HS-27A (cell line): ENCODE measurements around the gene OR5M8.

Experiments used
- DNase-seq: peaks from one replicate; pipeline ENCODE4 v3.0.0-alpha.2; 2012; ENCODE audit warnings: low read depth, missing footprints

The OR5M8 gene

DNA sequence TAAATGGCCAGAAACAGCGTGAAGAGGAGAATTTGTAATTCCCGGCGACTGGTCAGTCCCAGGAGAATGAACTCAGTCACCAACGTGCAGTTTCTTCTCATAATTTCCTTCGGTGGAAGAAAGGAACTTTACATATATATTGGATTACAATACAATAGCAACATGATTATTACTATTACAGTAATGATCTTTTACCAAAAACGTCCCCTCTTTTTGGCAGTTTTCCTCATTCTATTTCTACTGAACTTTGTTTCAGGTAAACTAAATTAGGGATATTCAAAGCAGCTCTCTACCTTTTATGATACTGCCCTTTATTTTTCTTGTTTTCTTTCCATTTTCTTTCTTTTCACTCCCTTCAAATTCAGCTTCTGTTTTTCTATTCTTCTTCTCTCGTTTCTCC, at the start of gene OR5M8:
OR5M8 (minus strand) TSS at position 101 of the 400 bp plus-strand sequence; CDS start at position 101, 0 bp downstream.
- no peak for DNase-seq

DNA sequence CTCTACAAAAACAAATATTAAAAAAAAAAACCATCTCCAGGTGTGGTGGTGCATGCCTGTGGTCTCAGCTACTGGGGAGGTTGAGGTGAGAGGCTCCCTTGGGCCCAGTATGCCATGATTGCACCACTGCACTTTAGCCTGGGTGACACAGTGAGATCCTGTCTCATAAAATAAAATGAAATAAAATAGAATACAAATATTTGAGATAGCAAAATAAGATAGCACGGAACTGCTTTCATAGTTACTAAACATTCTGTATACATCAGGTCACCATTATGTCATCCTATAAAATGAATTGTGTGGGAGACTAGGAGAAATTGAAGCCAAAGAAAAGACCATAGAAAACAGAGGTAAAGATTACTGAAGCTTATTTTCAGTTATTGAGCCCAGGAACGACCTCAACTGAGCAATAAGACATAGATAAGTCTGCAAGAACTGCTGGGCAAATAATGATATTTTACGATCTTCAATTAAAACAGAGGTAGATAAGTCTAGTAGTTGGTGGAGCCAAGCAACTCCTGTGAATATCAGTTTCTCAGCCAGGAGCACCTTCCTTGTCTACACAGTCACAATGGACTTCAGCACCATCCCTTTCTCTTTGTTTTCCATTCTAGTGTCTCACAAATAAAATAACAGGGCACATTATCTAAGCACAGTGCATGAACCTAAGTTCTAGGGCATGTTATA, 42.0 kb upstream of the OR5M8 start:
- DNase-seq, result no peak

DNA sequence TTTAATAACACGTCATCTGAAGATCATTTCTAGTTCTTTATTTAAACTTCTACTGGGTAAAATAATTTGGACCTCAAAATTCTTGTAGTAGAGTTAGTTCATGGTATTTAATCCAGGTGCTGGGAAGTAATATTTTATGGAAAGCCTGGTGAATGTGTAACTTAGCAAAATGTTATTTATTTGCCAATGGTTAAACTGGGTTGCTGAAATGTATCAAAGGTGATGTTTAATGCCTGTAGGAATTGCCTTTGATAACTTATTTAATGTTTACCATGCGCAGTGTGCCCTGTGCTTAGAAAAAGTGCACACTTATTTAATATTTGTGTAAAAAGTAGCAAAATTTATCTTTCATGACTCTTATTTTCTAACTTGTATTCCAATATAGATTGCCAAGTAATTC, 40.7 kb upstream of the OR5M8 start:
- no peak for DNase-seq

DNA sequence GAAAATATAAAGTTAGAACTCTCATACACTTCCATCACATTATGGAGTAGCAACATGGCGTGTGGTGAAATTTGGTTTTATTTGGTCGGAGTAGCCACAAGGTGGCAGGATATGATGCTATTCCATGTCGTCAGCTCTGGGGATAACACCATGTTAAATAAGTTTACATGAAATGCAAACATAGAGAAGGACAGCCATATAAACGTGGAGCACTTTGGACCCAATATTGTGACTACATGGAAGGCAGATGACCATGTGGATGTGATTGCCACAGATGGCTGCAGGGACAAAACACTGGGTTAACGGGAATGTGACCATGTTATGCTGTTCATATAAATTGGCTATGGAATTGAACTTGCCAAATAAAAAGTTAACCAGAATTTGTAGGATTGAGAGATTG, 30.8 kb upstream of the OR5M8 start:
- no peak for DNase-seq

GRCh38 chr11:56513280-56513679, 22.1 kb upstream of the OR5M8 start:
- no peak for DNase-seq

DNA sequence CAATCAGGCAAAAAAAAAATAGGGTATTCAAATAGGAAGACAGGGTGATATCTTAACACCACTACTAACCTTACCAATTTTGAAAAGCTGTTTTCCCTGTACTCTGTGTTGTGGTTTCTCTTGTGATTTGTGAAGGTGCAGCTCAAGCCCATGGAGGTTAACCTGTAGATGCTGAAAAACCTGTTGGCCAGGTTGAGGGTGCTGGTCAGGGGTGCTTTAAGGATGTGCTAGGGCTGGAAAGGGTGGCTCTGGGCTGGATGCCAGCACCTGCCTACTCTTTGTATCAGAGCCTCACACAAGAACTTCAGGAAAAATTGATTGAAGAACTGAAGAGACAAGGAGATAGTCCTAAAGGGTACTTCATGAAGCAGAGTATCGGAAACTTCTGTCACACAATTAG, 18.3 kb upstream of the OR5M8 start:
- DNase-seq, result no peak

DNA sequence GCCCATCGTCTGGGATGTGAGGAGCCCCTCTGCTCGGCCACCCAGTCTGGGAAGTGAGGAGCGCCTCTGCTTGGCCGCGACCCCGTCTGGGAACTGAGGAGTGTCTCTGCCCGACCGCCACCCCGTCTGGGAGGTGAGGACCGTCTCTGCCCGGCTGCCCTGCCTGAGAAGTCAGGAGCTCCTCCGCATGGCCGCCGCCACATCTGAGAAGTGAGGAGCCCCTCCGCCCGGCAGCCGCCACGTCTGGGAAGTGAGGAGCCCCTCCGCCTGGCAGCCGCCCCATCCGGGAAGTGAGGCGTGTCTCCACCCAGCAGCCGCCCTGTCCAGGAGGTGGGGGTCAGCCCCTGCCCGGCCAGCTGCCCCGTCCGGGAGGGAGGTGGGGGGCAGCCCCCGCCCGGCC, 5.8 kb upstream of the OR5M8 start:
- DNase-seq, result no peak

DNA sequence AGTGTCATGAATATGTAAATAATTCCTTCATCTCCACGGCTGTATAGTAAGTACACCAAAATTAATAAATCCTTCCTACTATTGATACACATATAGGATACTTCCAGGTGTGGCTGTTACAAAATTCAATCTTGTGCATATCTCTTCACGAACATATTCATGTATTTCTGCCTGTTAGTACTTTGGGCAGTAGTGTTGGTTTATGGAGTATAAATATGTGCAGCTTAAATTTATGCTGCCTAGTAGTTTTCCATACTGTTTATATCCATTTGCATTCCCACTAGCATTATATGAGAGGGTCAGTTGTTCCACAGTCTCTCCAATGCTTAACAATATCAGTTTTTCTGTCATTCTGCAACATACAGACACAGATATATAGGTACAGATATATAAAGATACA, 3.9 kb upstream of the OR5M8 start:
- DNase-seq, result no peak

DNA sequence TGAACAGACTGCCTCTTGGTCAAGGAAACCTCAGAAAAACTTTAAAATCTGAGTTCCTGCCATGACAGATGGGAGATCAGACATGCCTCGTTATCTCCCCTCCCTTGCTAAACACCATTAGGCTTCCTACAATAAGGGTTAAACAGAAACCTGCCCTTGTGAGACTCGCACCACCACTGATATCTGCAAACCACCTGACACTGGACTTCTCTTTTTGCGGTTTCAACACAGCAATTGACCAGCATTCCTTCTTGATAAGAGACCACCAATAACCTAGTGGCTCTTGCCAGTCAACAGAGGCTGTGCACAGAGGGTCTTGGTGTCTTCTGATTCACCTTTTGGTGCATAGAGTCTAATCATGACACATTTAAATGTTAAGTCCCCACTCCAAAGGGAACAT, 4.4 kb downstream of the OR5M8 start:
- no peak for DNase-seq

DNA sequence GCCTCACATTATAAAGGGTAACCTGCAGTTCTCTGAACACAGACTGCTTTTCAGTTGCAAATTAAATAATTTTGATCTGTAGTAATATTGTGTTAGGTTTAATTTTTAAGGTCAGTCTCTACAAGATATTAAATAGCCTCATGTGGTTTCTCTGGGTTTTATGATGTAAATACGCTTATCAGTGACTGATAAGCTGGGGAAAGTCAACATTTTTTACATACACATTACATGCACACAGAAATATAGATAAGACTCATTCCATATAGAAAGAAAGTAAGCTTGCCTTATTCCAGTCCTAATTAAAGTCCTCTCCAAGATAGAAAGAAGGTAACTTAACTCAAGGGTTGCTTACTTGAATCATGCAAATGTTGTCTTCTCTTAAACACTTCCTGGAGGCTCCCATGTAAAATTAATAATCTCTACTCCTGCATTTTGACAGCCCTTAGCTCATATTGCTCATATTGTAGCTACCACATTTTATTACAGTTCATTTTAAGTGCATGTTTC, 16.4 kb downstream of the OR5M8 start:
- DNase-seq, result no peak

- DNase-seq, result no peak
Measured at GRCh38 chr11:56473252-56473651, 17.9 kb downstream of the OR5M8 start, which contains the start of gene OR5M3. Gene OR5M3 (minus strand): TSS chr11:56473352. CDS start chr11:56470497, 2,855 bp downstream.

DNA sequence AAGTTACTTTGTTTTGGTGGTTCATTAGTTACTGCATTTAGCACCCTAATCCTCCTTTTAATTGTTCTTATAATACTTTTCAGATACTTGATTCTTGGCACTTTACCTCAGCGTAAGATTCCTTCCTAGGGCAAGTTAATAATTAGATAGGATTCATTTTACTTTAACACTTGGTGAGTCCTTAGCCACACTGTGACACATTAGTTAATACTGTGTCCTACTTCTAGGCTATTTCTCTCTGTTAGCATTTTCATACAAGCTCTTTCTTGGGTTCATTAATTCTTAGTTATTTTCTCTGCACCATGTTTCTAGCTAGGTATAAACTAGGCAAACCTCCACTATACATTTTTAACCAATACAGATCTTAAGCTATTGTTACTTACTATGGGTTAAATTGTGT, 34.1 kb downstream of the OR5M8 start:
- DNase-seq, result no peak

- no peak for DNase-seq
Measured at GRCh38 chr11:56453521-56453920, 37.6 kb downstream of the OR5M8 start.
